Endothelial cell of umbilical vein (primary cell): ENCODE results near the gene NPAS1. TPM values are rescaled to one million over a fixed set of nuclear protein-coding genes. Genes with fewer than 3 reads are reported as not detected.
A peak's percentile ranks its signal among the peaks of the same experiment; 100 is the strongest.

Experiments
- BruUV-seq: library from RNA; stranded (reverse); fragments of 400-500 nt; replicated peaks from 2 replicates; lab custom pipeline; 2021; lab: Mats Ljungman, UMichigan
- CTCF ChIA-PET: fragments of 300-600, 350-600 bp; sonication (Branson Sonifier 250); formaldehyde crosslinking; loops from one replicate; lab custom pipeline; 2021; ENCODE audit warnings: antibody characterized with exemption, inconsistent platforms; lab: Charles Lee
- POLR2A ChIA-PET: fragments of 300-600, 350-600 bp; sonication (Branson Sonifier 250); formaldehyde crosslinking; loops from one replicate; lab custom pipeline; 2021; ENCODE audit warnings: antibody characterized with exemption, inconsistent platforms; lab: Charles Lee
- DNase-seq: peaks from one replicate; pipeline ENCODE4 v3.0.0-alpha.2; 2011; ENCODE audit warnings: low read depth, low spot score
- FAIRE-seq: peaks from 2 replicates; lab custom pipeline; 2011; peaks lifted over from hg19 to GRCh38; lab: Jason Lieb, UNC
- H2AFZ ChIP-seq: 2 replicates; pipeline ENCODE4 v1.6.0; 2012; ENCODE audit warnings: low read depth, low read length, control low read depth, inconsistent platforms
- H3K27ac ChIP-seq: 2 replicates; pipeline ENCODE4 v1.5.1; 2011; ENCODE audit warnings: low read depth, mild to moderate bottlenecking, control low read depth, low read length, moderate library complexity; ENCODE audit not compliant: insufficient read depth
- H3K27me3 ChIP-seq, 2 experiments: 2 replicates each; pipeline versions ENCODE4 v1.6.0 to v1.6.1; 2011; ENCODE audit warnings: low read length in 2 of 2, mixed read lengths in 1 of 2; ENCODE audit not compliant: control insufficient read depth in 2 of 2, insufficient read depth in 2 of 2
- H3K36me3 ChIP-seq, 2 experiments: 2 replicates in 1 of 2; 3 replicates in 1 of 2; pipeline ENCODE4 v1.5.1; 2011; ENCODE audit warnings: low read length in 2 of 2, mild to moderate bottlenecking in 1 of 2, moderate library complexity in 1 of 2; ENCODE audit not compliant: control insufficient read depth in 2 of 2, insufficient read depth in 2 of 2; ENCODE audit errors: extremely low read depth in 1 of 2
- H3K4me1 ChIP-seq: 3 replicates; pipeline ENCODE4 v1.5.1; 2011; ENCODE audit warnings: mild to moderate bottlenecking, low read length; ENCODE audit not compliant: control insufficient read depth, insufficient read depth; ENCODE audit errors: extremely low read depth
- H3K4me2 ChIP-seq: 2 replicates; pipeline ENCODE4 v1.6.1; 2011; ENCODE audit warnings: low read length, control low read depth, mixed read lengths; ENCODE audit not compliant: insufficient read depth
- H3K4me3 ChIP-seq, 3 experiments: fragments of 200-600 bp in 1 of 3; sonication (generic), shearing (Covaris generic) in 1 of 3; replicated peaks in 1 of 3; 2 replicates each; pipeline ENCODE4 v1.5.1; 2011 to 2016; ENCODE audit warnings: control low read depth in 3 of 3, low read length in 3 of 3, mild to moderate bottlenecking in 2 of 3, inconsistent platforms in 1 of 3, low read depth in 1 of 3, moderate library complexity in 1 of 3; ENCODE audit not compliant: insufficient read depth in 1 of 3
- H3K79me2 ChIP-seq: 2 replicates; pipeline ENCODE4 v1.6.0; 2012; ENCODE audit warnings: low read length, inconsistent platforms; ENCODE audit not compliant: control insufficient read depth, insufficient read depth
- H3K9ac ChIP-seq: replicated peaks from 2 replicates; pipeline ENCODE3; 2011; ENCODE audit warnings: low read length, control low read depth; ENCODE audit not compliant: insufficient read depth; ENCODE audit errors: extremely low read depth
- H3K9me1 ChIP-seq: replicated peaks from 3 replicates; pipeline ENCODE4 v1.6.0; 2011; ENCODE audit warnings: mild to moderate bottlenecking, low read length; ENCODE audit not compliant: control insufficient read depth, insufficient read depth; ENCODE audit errors: extremely low read depth
- H3K9me3 ChIP-seq: replicated peaks from 2 replicates; pipeline ENCODE4 v1.5.1; 2012; ENCODE audit warnings: low read length, inconsistent platforms; ENCODE audit not compliant: control insufficient read depth, insufficient read depth
- H4K20me1 ChIP-seq: replicated peaks from 2 replicates; pipeline ENCODE3; 2011; ENCODE audit warnings: mild to moderate bottlenecking, low read length; ENCODE audit not compliant: control insufficient read depth, insufficient read depth; ENCODE audit errors: extremely low read depth
- EZH2 ChIP-seq: IDR thresholded peaks from 2 replicates; pipeline ENCODE4 v1.6.1; 2012; ENCODE audit warnings: borderline replicate concordance, low read depth, mild to moderate bottlenecking, moderate library complexity, low read length, inconsistent platforms; ENCODE audit not compliant: severe bottlenecking
- FOS ChIP-seq: IDR thresholded peaks from 2 replicates; pipeline ENCODE4 v1.6.1; 2011; ENCODE audit warnings: mild to moderate bottlenecking, low read length, moderate library complexity, borderline replicate concordance; ENCODE audit not compliant: insufficient read depth
- GATA2 ChIP-seq: IDR thresholded peaks from 2 replicates; pipeline ENCODE4 v1.7.0; 2011; ENCODE audit warnings: low read depth, mild to moderate bottlenecking, moderate library complexity, mixed read lengths, low read length; ENCODE audit not compliant: insufficient read length, insufficient read depth
- JUN ChIP-seq: IDR thresholded peaks from 2 replicates; pipeline ENCODE4 v1.6.1; 2011; ENCODE audit warnings: borderline replicate concordance, low read depth; ENCODE audit not compliant: insufficient read length, insufficient read depth
- MYC ChIP-seq: IDR thresholded peaks from one replicate; pipeline ENCODE4 v1.6.1; 2011; ENCODE audit warnings: mild to moderate bottlenecking, low read depth, low read length
- POLR2A ChIP-seq: IDR thresholded peaks from 2 replicates; pipeline ENCODE4 v1.6.1; 2012; ENCODE audit warnings: low read depth, mild to moderate bottlenecking, control low read depth, low read length
- POLR2AphosphoS5 ChIP-seq: IDR thresholded peaks from 2 replicates; pipeline ENCODE4 v1.6.1; 2012; ENCODE audit warnings: low read depth, mild to moderate bottlenecking, control low read depth, low read length, moderate library complexity; ENCODE audit not compliant: insufficient read depth
- dilution Hi-C: fragments of 300-500 bp; cut with MboI; formaldehyde crosslinking; loops from one replicate; pipeline ENCODE4 v1.15.0; 2019; ENCODE audit warnings: low sequenced_read_pairs; ENCODE audit not compliant: extremely low pct_ligation_motif_present
- intact Hi-C: fragments of 100-400 bp; cut with micrococcal nuclease; formaldehyde crosslinking; loops from one replicate; pipeline ENCODE4 v1.10.0; 2022
- polyA plus RNA-seq, 4 experiments: library from polyadenylated mRNA; depleted of rRNA in 3 of 4; stranded (reverse) in 3 of 4; unstranded in 1 of 4; fragments of >200 nt; gene quantifications; 2 replicates each; pipeline versions ENCODE4 v1.2.1 to v1.2.3, GENCODE V29; 2011 to 2012; ENCODE audit warnings: missing spikeins in 1 of 4
- total RNA-seq: library from RNA; stranded (reverse); gene quantifications from 2 replicates; pipeline ENCODE4 v1.2.3, GENCODE V29; 2021
- TF ChIP-seq, protein P1 (sequence below): IDR thresholded peaks from 2 replicates; pipeline ENCODE4 v1.6.1; 2011; ENCODE audit not compliant: insufficient read depth, insufficient read length
- TF ChIP-seq, protein P2 (sequence below), 2 donors: IDR thresholded peaks; 1 replicate in 1 of 2; 2 replicates in 1 of 2; pipeline ENCODE4 v1.5.1; 2011; ENCODE audit warnings: low read length in 2 of 2, mild to moderate bottlenecking in 2 of 2, moderate library complexity in 2 of 2, control low read depth in 1 of 2, inconsistent platforms in 1 of 2, low read depth in 1 of 2; ENCODE audit not compliant: insufficient read depth in 1 of 2; ENCODE audit errors: extremely low read depth in 1 of 2

The NPAS1 gene
- total and polyA plus RNA-seq, 2 donors (not counting 3 experiments of a cell fraction or from before 2014, with no cell fraction given), result 0.18 to 0.62 TPM

DNA sequence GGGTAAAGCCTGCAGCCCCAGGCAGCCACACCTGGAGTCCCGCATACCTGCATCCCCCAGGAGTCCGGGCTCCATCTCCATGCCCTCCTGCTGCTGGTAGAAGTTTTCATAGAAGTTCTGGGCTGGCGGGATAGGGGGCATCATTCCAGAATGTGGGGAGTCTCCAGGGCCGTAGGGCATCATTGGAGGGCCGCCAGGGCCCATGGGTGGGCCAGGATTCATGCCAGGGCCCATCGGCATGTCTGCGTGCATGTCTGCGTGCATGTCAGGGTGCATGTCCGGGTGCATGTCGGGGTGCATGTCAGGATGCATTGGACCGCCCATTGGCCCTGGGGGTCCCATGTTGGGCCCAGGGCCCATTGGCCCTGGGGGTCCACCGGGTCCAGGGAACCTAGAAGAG, 52.1 kb downstream of the NPAS1 start:
- Histone ChIP-seq H3K79me2 (peaks cover 8% of the 10 kb centered on the region), H3K36me3 (peaks cover 11 to 57% of the 10 kb centered on the region in 2 experiments), H3K27ac (no peak overlapping the region), H3K9me1 (no peaks in the 10 kb centered on the region), H3K4me3 (no peak overlapping the region), H3K27me3 (no peaks in the 10 kb centered on the region), H3K4me1 (no peaks in the 10 kb centered on the region), H2AFZ (no peak overlapping the region), H3K9me3 (no peaks in the 10 kb centered on the region), H3K4me2 (no peak overlapping the region), H3K9ac (no peak overlapping the region), H4K20me1 (no peaks in the 10 kb centered on the region)
- intact Hi-C loops (no loop called here), dilution Hi-C loops (no loop called here)
- BruUV-seq, result TSS peak; percentile 9
- ChIA-PET CTCF (no interaction called here), POLR2A (no interaction called here)
- FAIRE-seq (no peak), DNase-seq (no peak)
- no peak for TF ChIP-seq GATA2
- TF ChIP-seq POLR2AphosphoS5, result no peak
- no peak for TF ChIP-seq EZH2

DNA sequence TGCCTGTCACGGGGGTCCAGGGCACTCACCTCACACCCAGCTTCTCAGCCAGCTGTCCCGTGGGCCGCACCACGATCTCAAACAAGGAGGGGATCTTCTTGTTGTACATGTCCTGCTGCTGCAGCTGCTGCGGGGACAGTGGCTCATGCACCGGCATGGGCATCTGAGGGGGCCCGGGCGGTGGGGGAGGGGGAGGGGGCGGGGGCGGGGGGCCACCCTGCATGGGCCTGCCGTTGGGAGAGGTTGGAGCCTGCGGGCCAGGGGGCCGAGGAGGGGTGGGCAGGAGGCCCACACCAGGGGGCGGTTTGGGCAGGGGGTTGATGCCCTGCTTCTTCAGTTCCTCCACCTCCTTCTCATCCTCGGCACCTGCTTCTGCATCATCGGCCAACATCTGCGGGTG, 52.7 kb downstream of the NPAS1 start:
- Histone ChIP-seq H3K9me1 (no peaks in the 10 kb centered on the region), H3K4me1 (no peaks in the 10 kb centered on the region), H2AFZ (no peak overlapping the region), H3K9me3 (no peaks in the 10 kb centered on the region), H3K36me3 (peaks cover 11 to 53% of the 10 kb centered on the region in 2 experiments), H3K27ac (no peak overlapping the region), H3K27me3 (no peaks in the 10 kb centered on the region), H3K4me3 (no peak overlapping the region), H4K20me1 (no peaks in the 10 kb centered on the region), H3K4me2 (no peak overlapping the region), H3K9ac (no peak overlapping the region), H3K79me2 (peaks cover 8% of the 10 kb centered on the region)
- FAIRE-seq (no peak), DNase-seq (no peak)
- BruUV-seq, result no TSS peak
- intact Hi-C loops (no loop called here), dilution Hi-C loops (no loop called here)
- ChIA-PET CTCF (no interaction called here), POLR2A (no interaction called here)
- TF ChIP-seq, protein P1, sequence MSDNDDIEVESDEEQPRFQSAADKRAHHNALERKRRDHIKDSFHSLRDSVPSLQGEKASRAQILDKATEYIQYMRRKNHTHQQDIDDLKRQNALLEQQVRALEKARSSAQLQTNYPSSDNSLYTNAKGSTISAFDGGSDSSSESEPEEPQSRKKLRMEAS, result no peak
- no peak for TF ChIP-seq MYC
- TF ChIP-seq POLR2A, result no peak
- TF ChIP-seq FOS, result no peak
- TF ChIP-seq EZH2, result no peak
- TF ChIP-seq GATA2, result no peak
- TF ChIP-seq POLR2AphosphoS5, result no peak
- no peak for TF ChIP-seq JUN
- TF ChIP-seq, protein P2, sequence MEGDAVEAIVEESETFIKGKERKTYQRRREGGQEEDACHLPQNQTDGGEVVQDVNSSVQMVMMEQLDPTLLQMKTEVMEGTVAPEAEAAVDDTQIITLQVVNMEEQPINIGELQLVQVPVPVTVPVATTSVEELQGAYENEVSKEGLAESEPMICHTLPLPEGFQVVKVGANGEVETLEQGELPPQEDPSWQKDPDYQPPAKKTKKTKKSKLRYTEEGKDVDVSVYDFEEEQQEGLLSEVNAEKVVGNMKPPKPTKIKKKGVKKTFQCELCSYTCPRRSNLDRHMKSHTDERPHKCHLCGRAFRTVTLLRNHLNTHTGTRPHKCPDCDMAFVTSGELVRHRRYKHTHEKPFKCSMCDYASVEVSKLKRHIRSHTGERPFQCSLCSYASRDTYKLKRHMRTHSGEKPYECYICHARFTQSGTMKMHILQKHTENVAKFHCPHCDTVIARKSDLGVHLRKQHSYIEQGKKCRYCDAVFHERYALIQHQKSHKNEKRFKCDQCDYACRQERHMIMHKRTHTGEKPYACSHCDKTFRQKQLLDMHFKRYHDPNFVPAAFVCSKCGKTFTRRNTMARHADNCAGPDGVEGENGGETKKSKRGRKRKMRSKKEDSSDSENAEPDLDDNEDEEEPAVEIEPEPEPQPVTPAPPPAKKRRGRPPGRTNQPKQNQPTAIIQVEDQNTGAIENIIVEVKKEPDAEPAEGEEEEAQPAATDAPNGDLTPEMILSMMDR (IDR thresholded peaks at IDR 0.05; ENCODE audit: extremely low read depth in 1 of 2, insufficient read depth in 1 of 2, low read depth in 1 of 2, low read length in 2 of 2), result no peak
